NCI-H2081 (cell line): Measurements from ENCODE around the gene CTBS.
"Not testable (repeated sequence)": the region's sequence is repeated elsewhere in the genome, so short reads cannot be mapped to it uniquely, and the experiment has no call there.

ENCODE experiments used
- DNase-seq, 2 experiments: peaks; one replicate each; lab custom pipeline; 2025; lab: John Stamatoyannopoulos, UW

CTBS gene

DNA sequence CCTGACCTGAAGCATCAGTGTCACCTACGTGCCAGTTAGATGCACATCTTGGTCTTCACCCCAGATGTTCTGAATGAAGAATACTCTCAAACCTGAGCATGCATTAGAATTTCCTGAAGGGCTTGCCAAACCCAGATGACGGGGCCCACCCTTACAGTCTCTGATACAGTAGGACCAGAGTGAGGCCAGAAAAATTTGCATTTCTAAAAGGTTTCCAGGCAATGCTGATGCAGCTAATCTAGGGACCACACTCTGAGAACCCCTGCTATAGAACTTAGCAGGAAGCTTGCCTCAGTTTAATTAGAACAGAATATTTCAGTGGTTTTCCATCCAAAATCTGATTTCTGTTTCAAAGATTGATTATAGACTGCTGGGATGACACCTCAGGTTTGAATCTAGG, 9.9 kb upstream of the CTBS start:
- DNase-seq, result no peak

DNA sequence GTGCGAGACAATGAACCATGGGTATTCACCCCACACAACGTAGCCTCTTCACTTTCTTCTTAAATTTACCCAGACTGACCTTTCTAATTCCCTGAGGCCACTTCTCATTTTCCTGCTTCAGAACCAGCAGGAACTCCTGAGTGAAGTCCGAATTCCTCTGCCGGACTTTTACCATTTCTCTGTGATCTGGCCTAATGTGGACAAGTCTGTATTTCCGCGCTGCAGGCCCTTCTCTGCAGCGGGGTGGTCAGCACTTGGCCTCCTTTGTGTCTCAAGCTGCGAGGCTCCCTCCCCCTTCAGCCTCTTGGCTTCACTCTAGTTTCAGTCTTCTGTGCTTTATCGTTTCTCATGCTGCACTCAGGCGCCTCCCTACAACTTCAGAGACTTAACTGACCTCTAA, 9.4 kb upstream of the CTBS start:
- DNase-seq, result no peak

DNA sequence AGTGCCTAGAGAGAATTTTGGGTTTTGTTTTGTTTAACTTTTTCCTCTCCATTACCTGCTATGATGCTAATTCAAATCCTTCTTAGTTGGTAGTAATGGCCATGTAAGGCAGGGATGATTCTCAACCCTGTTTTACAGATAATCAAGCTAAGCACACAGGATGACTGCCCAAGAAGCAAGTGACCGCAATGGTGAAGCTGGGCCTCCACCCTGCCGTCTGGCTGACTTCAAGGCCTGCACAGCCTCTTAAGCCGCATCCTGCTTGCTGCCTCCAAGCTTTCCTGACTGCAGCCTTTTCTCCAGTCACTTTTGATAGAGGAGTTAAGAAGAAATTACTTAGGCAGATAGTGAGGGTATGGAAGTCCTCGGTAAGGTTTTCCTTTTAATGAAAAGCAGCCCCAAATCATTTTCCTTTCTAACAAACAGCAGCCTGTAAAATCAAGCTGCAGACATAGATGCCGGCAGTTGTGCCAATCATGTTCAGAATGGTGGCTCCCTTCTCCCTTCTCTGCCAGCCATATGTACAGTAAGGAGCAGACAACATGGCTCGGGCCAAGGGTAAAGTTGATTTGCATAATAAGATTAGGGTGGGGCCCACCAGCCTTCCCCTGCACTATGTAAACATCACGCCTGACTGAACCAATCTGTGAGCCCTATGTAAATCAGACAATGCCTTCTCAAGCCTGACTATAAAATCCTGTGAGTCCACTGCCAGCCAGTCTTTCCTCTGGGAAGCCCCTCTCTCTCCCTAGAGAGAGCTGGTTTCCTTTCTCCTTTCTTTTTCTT, 8.8 kb upstream of the CTBS start:
- peak in 1 of 2 experiments; percentile 27 for DNase-seq

DNA sequence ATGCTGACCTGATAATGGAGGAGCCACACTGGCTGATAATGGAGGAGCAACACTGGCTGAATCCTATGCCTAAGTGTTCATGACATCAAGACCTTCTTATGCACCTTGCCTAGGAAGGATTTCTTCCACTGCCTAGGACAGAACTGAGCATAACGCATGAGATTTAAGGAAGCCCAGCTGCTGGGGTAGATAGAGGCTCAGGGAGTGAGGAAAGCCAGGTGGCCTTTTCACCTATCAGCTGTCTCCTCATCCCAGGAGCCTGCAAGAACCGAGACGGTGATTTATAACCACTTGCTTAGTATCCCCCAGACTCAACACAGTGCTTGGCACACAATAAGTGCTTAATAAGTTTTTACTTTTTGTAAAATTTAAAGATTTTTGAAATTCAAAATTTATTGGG, 7.4 kb upstream of the CTBS start:
- no peak for DNase-seq

DNA sequence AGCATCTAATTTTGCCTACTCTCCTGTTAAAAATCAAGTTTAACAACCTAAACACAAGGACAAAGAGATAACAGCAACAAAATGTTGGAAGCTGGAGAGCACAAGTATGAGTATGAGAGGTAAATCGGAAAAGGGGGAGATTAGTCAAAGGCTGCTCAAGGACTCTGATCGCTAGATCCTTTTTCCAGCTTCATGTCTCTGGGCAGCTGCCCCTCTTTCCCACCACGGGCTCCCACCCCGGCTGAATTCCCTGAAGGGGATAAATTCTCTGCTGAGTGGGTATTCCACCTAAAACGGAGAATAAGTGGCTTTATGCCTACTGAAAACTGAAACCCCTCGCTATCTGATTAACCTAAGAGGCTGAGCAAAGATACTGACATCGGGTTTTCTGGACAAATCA, 696 bp upstream of the CTBS start:
- no peak for DNase-seq

DNA sequence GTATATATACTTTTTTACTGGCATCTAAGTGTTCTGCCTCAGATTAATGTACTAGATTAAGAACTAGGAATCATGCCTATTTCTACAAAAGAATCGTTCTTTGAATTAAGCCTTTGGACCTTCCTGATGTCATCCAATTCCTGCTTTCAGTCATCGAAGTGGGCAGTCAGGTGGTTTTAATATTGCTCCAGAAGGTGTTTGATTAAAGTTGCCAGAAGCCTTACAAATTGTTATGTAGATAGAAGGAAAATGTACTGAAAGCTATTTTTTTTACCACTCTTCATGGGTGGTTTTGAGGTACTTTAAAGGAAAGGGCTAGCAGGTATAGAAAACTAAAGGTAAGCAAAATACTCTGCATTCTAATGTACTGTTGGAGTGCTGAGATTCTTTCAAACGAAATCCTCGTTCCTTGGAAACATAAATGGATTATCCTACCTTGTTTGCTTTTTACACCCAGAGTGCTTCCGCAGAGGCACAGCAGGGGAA, 716 bp downstream of the CTBS start:
- no peak for DNase-seq

DNA sequence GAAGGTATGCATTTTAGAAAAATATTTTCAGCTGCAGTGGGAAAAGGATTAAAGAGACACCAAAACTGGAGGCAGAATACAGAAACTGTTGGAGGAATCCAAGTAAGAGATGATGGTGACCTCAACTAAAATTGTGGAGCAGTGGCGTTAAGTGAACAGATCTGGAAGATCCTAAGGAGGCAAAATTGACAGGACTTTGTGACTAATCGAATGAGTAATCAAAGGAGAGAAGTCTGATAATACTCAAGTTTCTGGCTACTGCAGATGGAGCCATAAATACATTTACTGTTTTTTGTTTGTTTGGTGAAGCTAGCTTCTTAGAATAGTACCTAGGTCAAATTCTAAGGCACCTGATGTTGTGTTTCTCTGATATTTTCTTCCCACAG, 3.1 kb downstream of the CTBS start:
- no peak for DNase-seq

DNA sequence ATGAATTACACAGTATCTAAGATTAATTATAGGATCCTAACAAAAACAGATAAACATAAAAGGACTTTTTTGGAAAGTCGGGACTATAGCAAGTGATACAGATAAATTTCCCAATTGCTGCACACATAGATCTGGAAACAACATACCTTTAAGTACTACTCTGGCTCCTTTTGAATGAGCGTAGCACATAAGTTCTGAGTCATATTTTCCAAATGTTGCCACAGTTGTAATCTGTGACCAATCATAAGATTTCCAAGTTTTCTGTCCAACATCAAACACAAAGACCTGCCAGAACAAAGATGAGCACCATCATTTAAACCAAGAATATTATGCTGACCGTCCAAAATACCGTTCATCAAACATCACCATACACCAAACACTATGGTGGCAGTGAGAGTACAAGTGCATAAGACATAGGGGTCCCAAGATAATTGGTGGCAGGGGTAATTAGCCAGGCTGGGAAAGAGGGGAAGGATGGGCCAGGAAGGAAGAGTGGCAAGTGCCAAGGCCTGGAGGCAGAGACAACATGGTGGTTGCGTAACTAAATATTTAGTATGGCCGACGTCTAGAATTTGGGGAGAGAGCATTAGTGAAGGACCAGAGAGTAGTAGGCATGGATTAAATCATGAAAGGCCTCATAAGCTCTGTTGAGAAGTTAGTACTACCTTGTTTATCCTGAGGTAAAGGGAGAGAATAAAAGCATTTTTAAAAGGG, 3.6 kb downstream of the CTBS start:
- DNase-seq, result no peak

DNA sequence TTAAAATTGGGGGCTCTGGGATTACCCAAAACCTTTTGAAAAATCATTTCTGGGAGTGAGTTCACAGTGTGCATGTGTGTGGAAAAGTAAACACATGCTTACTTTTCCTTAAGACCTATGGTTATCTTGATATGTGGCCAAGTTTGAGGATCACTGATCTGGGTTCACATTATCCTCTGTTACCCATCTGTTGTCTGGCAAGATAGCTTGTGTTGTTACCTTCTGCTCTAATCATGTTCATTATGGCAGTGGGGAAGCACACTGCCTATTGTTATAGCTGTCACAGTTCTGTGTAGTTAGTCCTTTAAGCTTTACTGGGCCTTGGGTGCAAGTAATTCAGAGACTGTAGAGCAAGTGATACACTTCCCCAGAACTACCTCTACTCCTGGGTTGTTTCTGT, 5.0 kb downstream of the CTBS start:
- no peak for DNase-seq

DNA sequence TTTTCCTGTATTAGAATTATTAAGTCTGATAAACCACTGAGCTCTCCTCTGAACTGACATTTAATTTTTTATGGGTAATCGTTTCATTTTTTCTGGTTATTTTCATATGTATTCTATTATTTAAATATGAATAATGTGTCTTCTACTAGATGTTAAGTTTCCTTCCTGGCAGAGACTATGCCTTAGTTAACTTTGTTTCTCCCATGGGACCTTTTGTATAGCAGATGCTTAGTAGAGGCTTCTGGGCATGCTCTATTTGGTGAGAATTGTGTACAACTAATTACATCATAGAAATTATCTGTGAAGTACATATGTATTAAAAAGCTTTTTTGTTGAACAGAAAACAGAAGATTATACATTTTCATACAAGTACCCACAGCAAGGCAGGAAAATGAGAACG, 23.4 kb downstream of the CTBS start:
- no peak for DNase-seq

DNA sequence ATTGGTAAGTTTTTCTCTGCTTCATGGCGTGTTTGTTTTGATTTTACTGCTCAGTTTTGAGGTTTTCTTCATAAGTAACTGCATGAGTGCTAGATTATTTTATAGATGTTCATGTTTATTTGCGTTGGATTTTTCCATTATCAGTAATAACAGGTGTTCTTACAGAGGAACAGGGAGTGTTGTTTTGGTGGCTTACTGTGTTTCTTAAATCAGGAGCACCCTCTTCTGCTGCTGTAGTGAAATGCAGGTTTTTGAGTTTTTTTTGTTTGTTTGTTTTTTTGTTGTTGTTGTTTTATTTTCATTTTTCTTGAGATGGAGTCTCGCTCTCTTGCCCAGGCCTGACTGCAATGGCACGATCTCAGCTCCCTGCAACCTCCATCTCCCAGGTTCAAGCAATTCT, 32.6 kb downstream of the CTBS start:
- DNase-seq, result peak in 1 of 2 experiments; percentile 12

DNA sequence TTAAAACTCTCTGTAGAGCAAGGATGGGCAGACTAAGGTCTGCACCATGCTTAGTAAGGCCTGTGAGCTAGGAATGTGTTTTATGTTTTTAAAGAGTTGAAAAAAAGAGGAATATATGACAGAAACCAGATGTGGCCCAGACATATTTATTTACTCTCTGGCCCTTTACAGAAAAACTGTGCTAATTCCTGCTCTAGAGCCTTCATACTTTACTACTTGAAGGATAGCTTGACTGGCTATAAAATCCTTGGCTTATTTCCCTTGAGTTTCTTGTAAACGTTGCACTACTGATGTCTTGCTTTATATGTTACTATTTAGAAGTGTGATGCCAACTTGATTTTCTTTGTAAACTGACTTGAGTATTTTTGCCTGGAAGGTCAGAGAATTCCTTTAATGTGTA, 33.5 kb downstream of the CTBS start:
- no peak for DNase-seq

DNA sequence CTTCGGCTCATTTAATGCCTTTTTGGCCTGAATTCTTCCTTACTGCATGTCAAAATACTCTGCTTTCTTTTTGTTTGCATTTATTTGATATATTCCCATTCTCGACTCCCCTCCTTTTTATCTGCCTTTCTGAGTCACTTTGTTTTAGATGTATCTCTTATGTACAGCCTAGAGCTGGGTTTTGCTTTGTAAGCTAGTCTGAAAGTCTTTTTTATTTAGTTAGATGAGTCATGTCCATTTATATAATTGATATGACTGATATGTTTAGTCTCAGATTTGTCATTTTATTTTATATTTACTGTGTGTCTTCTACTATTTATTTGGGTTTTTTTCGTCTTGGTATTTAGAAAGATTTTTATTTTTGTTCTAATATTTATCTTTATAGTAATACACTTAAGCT, 34.3 kb downstream of the CTBS start:
- no peak for DNase-seq

DNA sequence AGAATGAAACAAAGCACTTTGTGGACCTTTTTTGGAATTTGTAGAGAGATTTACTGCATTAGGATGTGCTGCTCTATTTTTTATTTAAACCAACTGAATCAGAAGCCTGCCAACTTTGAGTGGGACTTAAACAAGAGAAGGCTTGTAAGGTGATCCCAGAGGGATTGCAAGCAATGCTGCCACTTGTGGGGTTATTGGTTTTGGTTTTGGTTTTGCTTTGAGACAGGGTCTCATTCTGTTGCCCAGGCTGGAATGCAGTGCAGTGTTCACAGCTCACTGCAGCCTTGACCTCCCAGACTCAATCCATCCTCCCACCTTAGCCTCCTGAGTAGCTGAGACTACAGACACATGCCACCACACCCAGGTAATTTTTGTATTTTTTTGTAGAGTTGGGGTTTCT, 35.6 kb downstream of the CTBS start:
- DNase-seq, result no peak

DNA sequence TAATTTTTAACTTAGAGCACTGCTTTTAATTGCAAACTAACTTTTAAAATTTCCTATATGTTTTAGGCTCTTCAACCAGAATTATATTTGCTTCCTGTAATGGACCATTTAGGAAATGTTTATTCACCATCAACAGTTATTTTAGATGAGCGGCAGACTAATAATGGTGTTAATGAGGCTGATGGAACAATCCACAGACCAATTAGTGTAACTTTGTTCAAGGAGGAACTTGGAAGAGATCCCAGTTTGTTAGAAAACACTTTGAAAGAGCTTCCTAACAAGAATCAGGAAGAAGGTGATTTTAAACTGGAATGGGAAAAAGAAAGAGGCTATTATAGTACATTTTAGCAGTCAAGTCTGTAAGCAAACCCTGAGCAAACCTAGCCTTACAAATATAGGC, 48.5 kb downstream of the CTBS start:
- DNase-seq, result peak in 1 of 2 experiments; percentile 64

DNA sequence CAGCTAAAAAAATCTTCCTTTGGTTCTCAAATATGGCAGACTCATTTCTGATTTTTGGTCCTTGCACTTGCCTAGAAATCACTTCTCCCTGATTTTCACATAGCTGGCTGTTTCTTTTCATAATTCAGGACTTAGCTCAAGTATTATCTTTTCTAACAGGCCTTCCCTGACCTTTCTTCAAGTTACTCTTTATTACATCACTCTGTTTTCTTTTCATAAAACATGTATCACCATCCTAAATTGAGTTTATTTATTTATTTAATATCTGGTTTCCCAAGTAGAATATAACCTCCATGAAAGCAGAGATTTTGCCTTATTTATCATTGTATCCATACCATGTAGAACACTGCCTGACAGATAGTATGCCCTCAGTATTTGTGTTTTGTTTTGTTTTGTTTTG, 49.6 kb downstream of the CTBS start:
- no peak for DNase-seq

DNA sequence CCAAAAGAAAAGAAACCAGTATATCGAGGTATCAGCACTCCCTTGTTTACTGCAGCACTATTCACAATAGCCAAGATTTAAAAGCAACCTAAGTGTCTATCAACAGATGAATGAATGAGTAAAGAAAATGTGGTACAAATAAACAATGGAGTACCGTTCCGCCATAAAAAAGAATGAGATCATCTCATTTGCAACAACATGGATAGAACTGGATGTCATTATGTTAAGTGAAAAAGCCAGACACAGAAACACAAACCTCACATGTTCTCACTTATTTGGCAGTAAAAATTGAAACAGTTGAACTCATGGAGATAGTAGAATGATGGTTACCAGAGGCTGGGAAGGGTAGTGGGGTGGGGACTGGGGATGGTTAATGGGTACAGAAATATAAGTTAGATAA, 63.6 kb downstream of the CTBS start:
- no peak for DNase-seq

DNA sequence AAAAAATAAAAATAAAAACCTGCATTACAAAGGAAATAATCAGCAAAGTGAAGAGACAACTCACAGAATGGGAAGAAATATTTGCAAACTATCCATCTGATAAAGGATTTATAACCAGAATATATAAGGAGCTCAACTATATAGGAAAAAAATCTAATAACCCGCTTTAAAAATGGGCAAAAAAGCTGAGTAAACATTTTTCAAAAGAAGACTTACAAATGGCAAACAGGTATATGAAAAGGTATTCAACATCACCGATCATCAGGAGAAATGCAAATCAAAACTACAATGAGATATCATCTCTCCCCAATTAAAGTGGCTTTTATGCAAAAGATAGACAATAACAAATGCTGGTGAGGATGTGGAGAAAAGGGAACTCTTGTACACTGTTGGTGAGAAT, 64.1 kb downstream of the CTBS start:
- no peak for DNase-seq

DNA sequence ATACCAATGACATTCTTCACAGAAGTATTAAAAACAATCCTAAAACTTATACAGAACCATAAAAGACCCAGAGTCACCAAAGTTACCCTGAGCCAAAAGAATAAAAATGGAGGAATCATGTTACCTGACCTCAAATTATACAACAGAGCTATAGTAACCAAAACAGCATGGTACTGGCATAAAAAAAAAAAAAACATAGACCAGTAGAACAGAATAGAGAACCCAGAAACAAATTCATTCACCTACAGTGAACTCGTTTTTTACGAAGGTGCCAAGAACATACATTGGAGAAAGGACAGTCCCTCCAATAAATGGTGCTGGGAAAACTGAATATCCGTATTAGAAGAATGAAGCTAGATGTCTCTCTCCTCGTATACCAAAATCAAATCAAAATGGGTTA, 65.2 kb downstream of the CTBS start:
- DNase-seq, result no peak

DNA sequence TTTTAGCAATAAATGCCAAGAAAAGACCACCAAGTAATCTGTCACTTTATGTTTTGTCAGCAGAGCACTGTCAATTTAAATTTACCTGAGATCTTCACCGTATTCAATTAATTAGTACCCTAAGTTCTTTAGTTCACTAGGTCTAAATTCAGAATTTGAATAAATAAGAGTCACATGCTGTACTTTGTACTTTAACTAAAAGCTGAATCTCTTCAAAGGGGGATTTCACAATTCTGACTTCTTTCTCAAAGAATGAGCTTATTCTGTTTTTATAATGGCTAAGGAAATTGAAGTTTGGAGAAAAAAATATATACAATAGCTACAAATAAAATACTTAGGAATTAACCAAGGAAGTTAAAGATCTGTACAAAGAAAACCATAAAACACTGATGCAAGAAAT, 65.7 kb downstream of the CTBS start:
- DNase-seq, result no peak

DNA sequence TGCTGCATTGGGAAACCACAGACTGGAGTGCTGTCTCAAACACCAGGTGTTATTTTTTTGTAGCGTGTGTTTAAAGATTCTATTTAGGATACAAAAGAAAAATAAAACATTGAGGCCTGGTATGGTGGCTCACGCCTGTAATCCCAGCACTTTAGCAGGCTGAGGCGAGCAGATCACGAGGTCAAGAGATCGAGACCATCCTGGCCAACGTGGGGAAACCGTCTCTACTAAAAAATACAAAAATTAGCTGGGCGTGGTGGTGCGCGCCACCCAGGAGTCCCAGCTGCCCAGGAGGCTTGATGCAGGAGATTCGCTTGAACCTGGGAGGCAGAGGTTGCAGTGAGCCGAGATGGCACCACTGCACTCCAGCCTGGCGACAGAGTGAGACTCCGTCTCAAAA, 66.4 kb downstream of the CTBS start:
- not testable (repeated sequence) for DNase-seq

DNA sequence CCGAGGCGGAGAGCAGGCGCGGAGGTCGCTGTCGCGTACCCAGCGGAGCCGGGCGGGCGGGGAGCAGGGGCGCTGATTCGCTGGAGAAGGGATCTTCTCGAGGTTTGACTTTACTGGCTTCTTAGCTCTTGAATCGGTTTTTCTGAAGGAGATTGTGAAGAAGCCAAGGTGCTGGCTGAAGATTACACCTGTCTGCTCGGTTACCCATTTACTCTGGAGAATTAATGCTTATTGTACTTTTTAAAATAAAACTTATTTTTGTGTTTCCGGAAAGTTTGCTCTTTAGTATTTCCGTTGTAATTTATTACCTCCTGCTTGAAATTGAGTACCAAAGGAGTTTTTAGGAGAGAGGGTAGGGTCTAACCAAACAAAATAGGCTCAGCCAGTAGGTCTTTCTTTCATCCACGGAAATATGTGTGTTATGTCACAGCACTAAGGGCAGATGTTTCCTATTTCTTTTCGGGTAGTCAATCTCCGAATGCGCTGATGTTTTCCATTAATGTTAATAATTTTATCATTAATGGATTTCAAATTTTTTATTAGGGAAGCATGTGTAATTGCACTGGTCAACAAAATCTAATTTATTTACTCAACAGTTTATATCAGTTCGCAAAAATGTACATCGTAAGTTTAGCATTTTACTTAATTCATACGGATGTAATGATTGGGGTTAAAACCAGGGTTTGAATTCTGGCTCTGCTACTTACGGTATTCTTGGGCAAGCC, 67.3 kb downstream of the CTBS start:
- DNase-seq, result no peak
